K562 (cell line): ENCODE data around the gene ZNF780A. TPM values are rescaled to one million over a fixed set of nuclear protein-coding genes. Genes with fewer than 3 reads are reported as not detected.

Experiments
- ARID2 ChIP-seq: fragments of 450-650 bp; IDR thresholded peaks from 2 replicates; pipeline ENCODE4 v1.6.1; 2017; ENCODE audit warnings: antibody characterized with exemption, mild to moderate bottlenecking
- CCAR2 ChIP-seq: fragments of 200-400 bp; formaldehyde crosslinking; IDR thresholded peaks from 2 replicates; pipeline ENCODE4 v1.6.1; 2017; ENCODE audit warnings: mild to moderate bottlenecking, low read depth, low read length
- E2F3 ChIP-seq: fragments of 250-450 bp; sonication (Bioruptor Pico); IDR thresholded peaks from 2 replicates; pipeline ENCODE4 v1.4.0; 2020; ENCODE audit warnings: mild to moderate bottlenecking
- HDAC3 ChIP-seq: fragments of 450-650 bp; IDR thresholded peaks from 2 replicates; pipeline ENCODE4 v1.6.1; 2018; ENCODE audit warnings: borderline replicate concordance, mild to moderate bottlenecking, moderate library complexity; ENCODE audit not compliant: partially characterized antibody
- HMGXB4 ChIP-seq: sonication (generic); formaldehyde crosslinking; IDR thresholded peaks from 2 replicates; pipeline ENCODE4 v1.8.1; 2023; ENCODE audit warnings: mild to moderate bottlenecking, missing genetic modification reagents
- HNRNPL ChIP-seq: fragments of 200-400 bp; formaldehyde crosslinking; IDR thresholded peaks from 2 replicates; pipeline ENCODE4 v1.6.1; 2017; ENCODE audit warnings: low read depth, mild to moderate bottlenecking, low read length
- LEF1 ChIP-seq: fragments of 450-650 bp; IDR thresholded peaks from 2 replicates; pipeline ENCODE4 v1.6.1; 2016; ENCODE audit warnings: mild to moderate bottlenecking
- NUFIP1 ChIP-seq: fragments of 450-650 bp; IDR thresholded peaks from 2 replicates; pipeline ENCODE4 v1.6.1; 2018; ENCODE audit not compliant: partially characterized antibody
- OTX1 ChIP-seq: fragments of 450-650 bp; formaldehyde crosslinking; IDR thresholded peaks from 2 replicates; pipeline ENCODE4 v1.4.0; 2022; ENCODE audit warnings: mild to moderate bottlenecking
- POLR2A ChIP-seq: fragments of 450-650 bp; conservative IDR thresholded peaks from 2 replicates; pipeline ENCODE4 v1.6.1; 2016
- RAD21 ChIP-seq, 2 experiments: fragments of 250-450 bp in 1 of 2; fragments of 450-650 bp in 1 of 2; sonication (Bioruptor Pico) in 1 of 2; formaldehyde crosslinking in 1 of 2; IDR thresholded peaks in 1 of 2; conservative IDR thresholded peaks in 1 of 2; 2 replicates each; pipeline versions ENCODE4 v1.4.0 to v1.8.0; 2020 to 2022; ENCODE audit warnings: mild to moderate bottlenecking in 2 of 2, moderate library complexity in 1 of 2
- SMARCA5 ChIP-seq: fragments of 450-650 bp; IDR thresholded peaks from 2 replicates; pipeline ENCODE4 v1.6.1; 2016
- SP1 ChIP-seq: sonication (generic); formaldehyde crosslinking; IDR thresholded peaks from 2 replicates; pipeline ENCODE4 v1.8.1; 2022; ENCODE audit warnings: mild to moderate bottlenecking, missing genetic modification reagents
- TEAD4 ChIP-seq, 2 experiments: sonication (generic) in 1 of 2; formaldehyde crosslinking in 1 of 2; IDR thresholded peaks; 2 replicates each; pipeline versions ENCODE4 v1.6.1 to v1.8.0; 2012 to 2022; ENCODE audit warnings: borderline replicate concordance in 1 of 2, inconsistent platforms in 1 of 2, low read length in 1 of 2, mild to moderate bottlenecking in 1 of 2, missing genetic modification reagents in 1 of 2
- ZNF449 ChIP-seq: fragments of 250-450 bp; sonication (Bioruptor Pico); IDR thresholded peaks from 2 replicates; pipeline ENCODE4 v1.8.0; 2022; ENCODE audit warnings: moderate library complexity, mild to moderate bottlenecking, inconsistent platforms
- ZNF766 ChIP-seq: fragments of 200-800 bp; sonication (Bioruptor generic); conservative IDR thresholded peaks from 2 replicates; pipeline ENCODE4 v1.6.1; 2016; ENCODE audit warnings: missing genetic modification characterization, missing compliant biosample characterization
- polyA plus RNA-seq, 8 experiments: library from polyadenylated mRNA; depleted of rRNA in 4 of 8; stranded (reverse) in 5 of 8; unstranded in 3 of 8; fragments of >200 nt; fragmentation: Nextera tagmentation in 2 of 8; fragmentation: Illumina TruSeq in 1 of 8; extraction: Ambion mirVana in 2 of 8; extraction: Trizol in 1 of 8; gene quantifications; 2 replicates each; pipeline versions ENCODE4 v1.2.1 to v1.2.3, GENCODE V29; 2011 to 2014; ENCODE audit warnings: inconsistent platforms in 1 of 8, missing spikeins in 1 of 8
- total RNA-seq, 7 experiments: library from RNA; depleted of rRNA in 6 of 7; stranded (reverse); fragments of >200 nt in 6 of 7; fragmentation: Illumina TruSeq in 2 of 7; extraction: Trizol in 2 of 7; gene quantifications; 2 replicates each; pipeline versions ENCODE4 v1.2.1 to v1.2.3, GENCODE V29; 2011 to 2021; ENCODE audit warnings: low replicate concordance in 1 of 7
- TF ChIP-seq, protein P1 (sequence below): fragments of 450-650 bp; IDR thresholded peaks from 2 replicates; pipeline ENCODE4 v1.6.1; 2016; ENCODE audit warnings: borderline replicate concordance
- TF ChIP-seq, protein P2 (sequence below): fragments of 250-450 bp; sonication (Bioruptor Pico); IDR thresholded peaks from 2 replicates; pipeline ENCODE4 v1.5.0; 2021; ENCODE audit warnings: mild to moderate bottlenecking, borderline replicate concordance
- TF ChIP-seq, protein P3 (sequence below): fragments of 250-450 bp; sonication (Bioruptor Pico); IDR thresholded peaks from 2 replicates; pipeline ENCODE4 v1.8.0; 2021; ENCODE audit warnings: moderate library complexity, mild to moderate bottlenecking, inconsistent platforms

ZNF780A gene
- total and polyA plus RNA-seq, 9 of the 15 experiments (the other 6 are each of a cell fraction or from before 2014, with no cell fraction given), result 11.7 to 36.1 (median 25.8) TPM

DNA sequence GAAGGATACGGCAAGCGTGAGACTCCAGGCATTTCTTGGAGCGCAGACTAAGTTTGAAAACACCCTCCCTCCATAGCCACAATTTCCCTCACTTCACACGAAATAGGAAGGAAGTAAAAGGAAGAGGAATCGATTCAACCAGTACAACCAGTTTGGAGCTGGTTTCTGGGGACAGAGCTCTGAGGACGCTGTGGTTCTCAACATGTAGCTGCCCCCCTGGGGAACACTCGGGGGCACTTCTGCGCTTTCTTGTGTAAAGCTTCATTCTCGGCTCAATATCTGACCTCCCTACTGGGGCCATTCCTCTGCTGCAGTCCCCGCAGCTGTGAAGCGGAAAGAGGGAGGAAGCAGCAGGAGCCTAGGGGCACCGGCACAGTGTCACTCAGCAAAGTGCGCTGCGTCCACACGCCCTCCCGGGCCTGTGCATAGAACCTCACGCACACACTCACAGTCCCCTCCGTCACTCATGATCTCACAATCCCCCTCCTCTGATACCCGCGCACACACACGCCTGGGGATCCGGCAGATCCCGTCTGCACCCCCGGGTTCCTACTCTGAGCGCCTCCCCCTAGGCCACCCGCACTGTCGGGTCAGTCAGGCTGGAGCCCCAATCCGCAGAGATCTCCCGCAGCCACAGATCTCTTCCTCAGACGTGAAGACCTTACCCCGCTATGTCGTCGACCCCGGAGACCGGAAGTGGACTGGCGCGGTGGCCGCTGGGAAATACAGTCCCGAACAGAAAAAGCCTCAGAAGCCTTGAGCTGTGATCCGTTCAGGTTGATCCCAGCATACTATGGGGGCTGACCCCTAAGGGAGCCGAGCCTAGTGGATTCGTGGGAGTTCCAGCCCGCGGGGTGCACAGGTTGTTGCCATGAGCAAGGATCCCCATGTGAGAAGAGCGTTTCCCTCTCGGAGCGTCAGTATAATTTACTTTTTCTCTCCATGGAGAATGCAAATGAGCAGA is at the start of gene ZNF780A (continued):
- TF ChIP-seq SMARCA5 (0 out of 2 replicates have a peak, but pooled peaks have one; percentile 16), HDAC3 (no peak), TEAD4 (IDR thresholded peaks at IDR 0.05; ENCODE audit: low read length) (no peak), TEAD4 (CRISPR knock-in tag; IDR thresholded peaks at IDR 0.05; ENCODE audit: borderline replicate concordance) (no peak), E2F3 (CRISPR knock-in tag) (no peak), HMGXB4 (CRISPR knock-in tag) (no peak), NUFIP1 (no peak), CCAR2 (no peak), RAD21 (CRISPR knock-in tag; conservative IDR thresholded peaks at IDR 0.05 in 1 of 2, IDR thresholded peaks at IDR 0.05 in 1 of 2) (no peak), ARID2 (peak; percentile 27; the same call in 1 of the 2 replicates), OTX1 (CRISPR knock-in tag) (0 out of 2 replicates have a peak, but pooled peaks have one; percentile 16), ZNF449 (CRISPR knock-in tag) (no peak), POLR2A (peak; percentile 94), ZNF766 (no peak), SP1 (CRISPR knock-in tag) (peak; percentile 21; the same call in 1 of the 2 replicates), HNRNPL (no peak), LEF1 (0 out of 2 replicates have a peak, but pooled peaks have one; percentile 30)
- TF ChIP-seq, protein P1, sequence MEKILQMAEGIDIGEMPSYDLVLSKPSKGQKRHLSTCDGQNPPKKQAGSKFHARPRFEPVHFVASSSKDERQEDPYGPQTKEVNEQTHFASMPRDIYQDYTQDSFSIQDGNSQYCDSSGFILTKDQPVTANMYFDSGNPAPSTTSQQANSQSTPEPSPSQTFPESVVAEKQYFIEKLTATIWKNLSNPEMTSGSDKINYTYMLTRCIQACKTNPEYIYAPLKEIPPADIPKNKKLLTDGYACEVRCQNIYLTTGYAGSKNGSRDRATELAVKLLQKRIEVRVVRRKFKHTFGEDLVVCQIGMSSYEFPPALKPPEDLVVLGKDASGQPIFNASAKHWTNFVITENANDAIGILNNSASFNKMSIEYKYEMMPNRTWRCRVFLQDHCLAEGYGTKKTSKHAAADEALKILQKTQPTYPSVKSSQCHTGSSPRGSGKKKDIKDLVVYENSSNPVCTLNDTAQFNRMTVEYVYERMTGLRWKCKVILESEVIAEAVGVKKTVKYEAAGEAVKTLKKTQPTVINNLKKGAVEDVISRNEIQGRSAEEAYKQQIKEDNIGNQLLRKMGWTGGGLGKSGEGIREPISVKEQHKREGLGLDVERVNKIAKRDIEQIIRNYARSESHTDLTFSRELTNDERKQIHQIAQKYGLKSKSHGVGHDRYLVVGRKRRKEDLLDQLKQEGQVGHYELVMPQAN, result peak; percentile 57; the same call in 1 of the 2 replicates
- TF ChIP-seq, protein P2, sequence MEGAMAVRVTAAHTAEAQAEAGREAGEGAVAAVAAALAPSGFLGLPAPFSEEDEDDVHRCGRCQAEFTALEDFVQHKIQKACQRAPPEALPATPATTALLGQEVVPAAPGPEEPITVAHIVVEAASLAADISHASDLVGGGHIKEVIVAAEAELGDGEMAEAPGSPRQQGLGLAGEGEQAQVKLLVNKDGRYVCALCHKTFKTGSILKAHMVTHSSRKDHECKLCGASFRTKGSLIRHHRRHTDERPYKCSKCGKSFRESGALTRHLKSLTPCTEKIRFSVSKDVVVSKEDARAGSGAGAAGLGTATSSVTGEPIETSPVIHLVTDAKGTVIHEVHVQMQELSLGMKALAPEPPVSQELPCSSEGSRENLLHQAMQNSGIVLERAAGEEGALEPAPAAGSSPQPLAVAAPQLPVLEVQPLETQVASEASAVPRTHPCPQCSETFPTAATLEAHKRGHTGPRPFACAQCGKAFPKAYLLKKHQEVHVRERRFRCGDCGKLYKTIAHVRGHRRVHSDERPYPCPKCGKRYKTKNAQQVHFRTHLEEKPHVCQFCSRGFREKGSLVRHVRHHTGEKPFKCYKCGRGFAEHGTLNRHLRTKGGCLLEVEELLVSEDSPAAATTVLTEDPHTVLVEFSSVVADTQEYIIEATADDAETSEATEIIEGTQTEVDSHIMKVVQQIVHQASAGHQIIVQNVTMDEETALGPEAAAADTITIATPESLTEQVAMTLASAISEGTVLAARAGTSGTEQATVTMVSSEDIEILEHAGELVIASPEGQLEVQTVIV (CRISPR knock-in tag), result no peak
- TF ChIP-seq, protein P3, sequence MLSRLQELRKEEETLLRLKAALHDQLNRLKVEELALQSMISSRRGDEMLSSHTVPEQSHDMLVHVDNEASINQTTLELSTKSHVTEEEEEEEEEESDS, result no peak
